HFFc6 (cell line): ENCODE data around the gene COMTD1. TPM values are rescaled to one million over a fixed set of nuclear protein-coding genes. Genes with fewer than 3 reads are reported as not detected.

Experiments
- DNase-seq: peaks from one replicate; pipeline ENCODE4 v3.0.0-alpha.2; 2018
- H3K27ac Mint-ChIP-seq: 2 replicates; pipeline ENCODE4 v1.8.0; 2020; ENCODE audit warnings: mild to moderate bottlenecking, mixed read lengths
- H3K27me3 Mint-ChIP-seq: 2 replicates; pipeline ENCODE4 v1.8.0; 2021; ENCODE audit warnings: mild to moderate bottlenecking, moderate library complexity, mixed read lengths; ENCODE audit not compliant: insufficient read depth
- H3K36me3 Mint-ChIP-seq: 2 replicates; pipeline ENCODE4 v1.8.0; 2021; ENCODE audit warnings: low read depth, mixed read lengths
- H3K4me1 Mint-ChIP-seq: 2 replicates; pipeline ENCODE4 v1.8.0; 2020; ENCODE audit warnings: low read depth, mixed read lengths
- H3K4me3 Mint-ChIP-seq: 2 replicates; pipeline ENCODE4 v1.8.0; 2020; ENCODE audit warnings: mild to moderate bottlenecking, moderate library complexity, mixed read lengths
- H3K9me3 Mint-ChIP-seq: 2 replicates; pipeline ENCODE4 v1.8.0; 2020; ENCODE audit warnings: mild to moderate bottlenecking, mixed read lengths
- CTCF ChIP-seq: fragments of 200-600 bp; sonication (generic); IDR thresholded peaks from 2 replicates; pipeline ENCODE4 v1.5.0; 2021; ENCODE audit warnings: antibody characterized with exemption, mild to moderate bottlenecking
- total RNA-seq, 6 experiments: library from RNA; stranded (reverse); fragmentation: NEBNext Ultra II Directional; extraction: Animal tissue kit (Norgen Biotek cat#: 25700); gene quantifications; 2 replicates in 1 of 6; 3 replicates in 5 of 6; pipeline ENCODE4 v1.2.3, GENCODE V29; 2021

Gene COMTD1
- total RNA-seq, 6 experiments from 2014 or later: 5.6 to 9.5 (median 8.0) TPM

GRCh38 chr10:75244487-75245353 lies 9.0 kb upstream of the COMTD1 start:
- H3K4me1 Mint-ChIP-seq: no peaks in the 10 kb centered on the region
- H3K27ac Mint-ChIP-seq: no peak overlapping the region
- H3K4me3 Mint-ChIP-seq: no peak overlapping the region
- H3K27me3 Mint-ChIP-seq: peaks cover 21% of the 10 kb centered on the region
- no peaks in the 10 kb centered on the region for H3K9me3 Mint-ChIP-seq
- no peaks in the 10 kb centered on the region for H3K36me3 Mint-ChIP-seq
- DNase-seq: no peak
- no peak for TF ChIP-seq CTCF

DNA sequence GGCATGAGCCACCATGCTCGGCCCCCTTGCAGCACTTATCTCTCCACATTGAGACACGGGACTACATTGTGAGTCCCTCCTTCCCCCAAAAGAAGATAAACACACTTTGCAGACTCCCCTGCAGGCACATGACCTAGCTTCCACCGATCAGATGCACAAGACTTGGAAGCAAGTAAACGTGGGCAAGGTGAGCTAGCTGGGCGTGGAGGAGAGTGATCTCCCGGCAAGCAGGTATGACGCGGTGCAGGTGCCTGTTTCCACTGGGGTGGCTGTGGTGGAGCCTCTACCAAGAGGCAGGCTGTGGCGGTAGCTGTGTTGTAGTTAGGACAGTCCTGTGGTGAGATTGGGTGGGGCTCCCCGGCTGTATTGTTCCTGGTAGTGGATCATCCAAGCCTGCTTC lies 7.7 kb upstream of the COMTD1 start:
- no peak for DNase-seq
- no peak for TF ChIP-seq CTCF
- H3K4me3 Mint-ChIP-seq: no peak overlapping the region
- no peak overlapping the region for H3K27ac Mint-ChIP-seq
- H3K36me3 Mint-ChIP-seq: no peaks in the 10 kb centered on the region
- H3K9me3 Mint-ChIP-seq: no peaks in the 10 kb centered on the region
- H3K27me3 Mint-ChIP-seq: peaks cover 20% of the 10 kb centered on the region
- no peaks in the 10 kb centered on the region for H3K4me1 Mint-ChIP-seq

DNA sequence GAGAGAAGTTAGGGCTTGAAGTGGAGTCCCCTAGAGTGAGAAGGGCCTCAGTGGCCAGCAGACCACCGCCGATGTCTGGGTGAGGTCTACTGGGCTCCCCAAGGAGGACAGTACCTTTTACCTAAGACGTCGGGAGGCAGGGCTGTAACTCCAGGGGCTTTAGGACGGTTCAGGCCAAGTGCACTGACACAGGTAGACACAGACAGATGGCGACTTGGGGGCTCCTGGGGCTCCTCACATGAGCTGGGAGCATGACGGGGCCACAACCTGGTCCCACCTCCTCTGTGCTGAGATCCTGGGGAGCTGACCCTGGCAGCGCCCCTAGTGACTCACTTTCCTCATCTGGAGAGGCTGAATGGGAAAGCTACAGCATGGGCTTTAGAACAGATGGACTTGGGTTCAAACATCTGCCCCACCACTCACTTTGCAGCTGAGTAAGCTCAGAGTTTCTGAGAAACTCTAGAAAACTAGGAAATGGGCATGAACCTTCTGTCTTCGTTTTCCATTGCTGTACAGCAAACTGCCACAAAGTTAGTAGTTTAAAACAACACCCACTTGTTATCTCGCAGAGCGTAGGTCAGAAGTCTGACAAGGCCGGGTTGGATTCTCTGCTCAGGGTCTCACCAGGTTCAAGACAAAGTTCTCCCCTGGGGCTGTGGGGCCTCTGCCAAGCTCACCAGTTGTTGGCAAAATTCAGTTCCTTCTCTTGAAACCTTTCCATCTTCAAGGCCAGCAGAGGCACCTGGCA lies 4.7 kb upstream of the COMTD1 start:
- TF ChIP-seq CTCF: no peak
- no peaks in the 10 kb centered on the region for H3K9me3 Mint-ChIP-seq
- no peaks in the 10 kb centered on the region for H3K36me3 Mint-ChIP-seq
- H3K27me3 Mint-ChIP-seq: peaks cover 16% of the 10 kb centered on the region
- no peak overlapping the region for H3K4me3 Mint-ChIP-seq
- no peak for DNase-seq
- H3K4me1 Mint-ChIP-seq: no peaks in the 10 kb centered on the region
- H3K27ac Mint-ChIP-seq: no peak overlapping the region

- Mint-ChIP-seq H3K36me3 (no peaks in the 10 kb centered on the region), H3K27ac (no peak overlapping the region), H3K9me3 (no peaks in the 10 kb centered on the region), H3K4me1 (no peaks in the 10 kb centered on the region), H3K27me3 (peaks cover 14% of the 10 kb centered on the region), H3K4me3 (no peak overlapping the region)
- no peak for DNase-seq
- no peak for TF ChIP-seq CTCF
Measured at GRCh38 chr10:75239096-75239790, 3.5 kb upstream of the COMTD1 start.

DNA sequence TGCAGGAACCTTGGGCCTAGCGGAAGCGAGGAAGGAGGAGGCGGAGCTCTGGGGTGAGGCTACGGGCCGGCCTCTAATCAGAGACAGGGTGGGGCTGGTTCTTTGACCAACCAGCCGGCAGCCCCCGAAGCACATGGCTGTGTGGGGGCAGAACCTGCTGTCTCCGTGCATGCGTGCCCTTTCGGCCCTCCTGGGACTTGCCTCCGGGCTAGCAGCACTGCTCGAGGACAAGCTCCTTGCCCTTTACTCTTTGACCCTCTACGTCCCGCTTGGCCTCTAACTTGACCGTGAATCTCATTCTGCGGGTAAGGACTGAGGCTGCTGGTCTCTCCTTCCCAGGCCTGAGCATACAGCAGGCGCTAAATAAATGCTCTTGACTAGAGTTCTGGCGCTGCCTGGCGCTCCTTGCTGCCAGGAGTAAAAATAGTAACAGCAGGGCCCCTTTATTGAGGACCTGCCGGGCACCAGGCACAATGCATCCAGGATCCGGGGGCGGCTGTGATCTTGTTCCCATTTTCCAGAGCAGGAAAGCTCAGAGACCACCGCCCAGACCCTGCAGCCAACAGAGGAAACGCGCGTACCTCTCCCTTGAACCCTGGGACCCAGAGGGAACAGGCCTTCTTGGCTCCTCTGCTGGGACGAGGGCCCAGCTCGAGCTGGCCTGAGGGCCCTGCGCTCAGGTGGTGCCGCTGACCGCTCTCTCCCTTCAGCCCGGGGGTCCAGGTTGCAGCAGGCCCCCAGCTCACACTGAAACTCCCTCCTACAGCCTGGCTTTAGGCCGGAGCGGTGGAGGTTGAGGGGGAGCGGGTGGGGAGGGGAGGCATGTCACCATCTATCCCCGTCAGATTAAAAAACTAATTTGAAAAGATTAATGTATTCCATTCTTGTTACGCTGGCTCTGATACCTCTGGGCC lies 2.7 kb upstream of the COMTD1 start:
- H3K27me3 Mint-ChIP-seq: peaks cover 8% of the 10 kb centered on the region
- H3K4me1 Mint-ChIP-seq: peaks cover 3% of the 10 kb centered on the region
- no peak for TF ChIP-seq CTCF
- no peak for DNase-seq
- no peaks in the 10 kb centered on the region for H3K9me3 Mint-ChIP-seq
- H3K36me3 Mint-ChIP-seq: no peaks in the 10 kb centered on the region
- no peak overlapping the region for H3K4me3 Mint-ChIP-seq
- H3K27ac Mint-ChIP-seq: no peak overlapping the region
